Smooth muscle cell (in vitro differentiated cells): Measurements from ENCODE around the gene CNIH4. TPM values are rescaled to one million over a fixed set of nuclear protein-coding genes. Genes with fewer than 3 reads are reported as not detected.
"Not testable (repeated sequence)": the region's sequence is repeated elsewhere in the genome, so short reads cannot be mapped to it uniquely, and the experiment has no call there.

Source experiments
- DNase-seq: peaks from one replicate; lab custom pipeline; 2025; ENCODE audit not compliant: unreplicated experiment; lab: John Stamatoyannopoulos, UW
- H2AFZ ChIP-seq: fragments of 200-600 bp; sonication (generic); 2 replicates; pipeline ENCODE4 v1.6.0; 2016; ENCODE audit warnings: antibody characterized with exemption, low read depth, mild to moderate bottlenecking
- H3F3A ChIP-seq: fragments of 200-600 bp; sonication (generic); 2 replicates; pipeline ENCODE4 v1.6.0; 2017; ENCODE audit warnings: antibody characterized with exemption, low read depth
- H3K27ac ChIP-seq: fragments of 200-600 bp; sonication (generic); 2 replicates; pipeline ENCODE4 v1.5.1; 2016; ENCODE audit warnings: low read depth, mild to moderate bottlenecking
- H3K27me3 ChIP-seq: fragments of 200-600 bp; sonication (generic); 2 replicates; pipeline ENCODE4 v1.6.1; 2016; ENCODE audit warnings: low read depth, mild to moderate bottlenecking
- H3K36me3 ChIP-seq: fragments of 200-600 bp; sonication (generic); 2 replicates; pipeline ENCODE4 v1.5.1; 2016; ENCODE audit warnings: low read depth
- H3K4me1 ChIP-seq: fragments of 200-600 bp; sonication (generic); 2 replicates; pipeline ENCODE4 v1.5.1; 2016; ENCODE audit warnings: low read depth
- H3K4me2 ChIP-seq: fragments of 200-600 bp; sonication (generic); 2 replicates; pipeline ENCODE4 v1.6.0; 2016; ENCODE audit warnings: mild to moderate bottlenecking
- H3K4me3 ChIP-seq: fragments of 200-600 bp; sonication (generic); 2 replicates; pipeline ENCODE4 v1.5.1; 2016; ENCODE audit warnings: mild to moderate bottlenecking
- H3K79me2 ChIP-seq: fragments of 200-600 bp; sonication (generic); 2 replicates; pipeline ENCODE4 v1.6.0; 2016; ENCODE audit warnings: low read depth, mild to moderate bottlenecking
- H3K9ac ChIP-seq: fragments of 200-600 bp; sonication (generic); 2 replicates; pipeline ENCODE4 v1.6.0; 2016; ENCODE audit warnings: low read depth
- H3K9me3 ChIP-seq: fragments of 200-600 bp; sonication (generic); replicated peaks from 2 replicates; pipeline ENCODE4 v1.5.1; 2016; ENCODE audit warnings: low read depth
- H4K20me1 ChIP-seq: fragments of 200-600 bp; sonication (generic); 2 replicates; pipeline ENCODE4 v1.6.0; 2016; ENCODE audit warnings: low read depth
- WGBS: methylation state at CpG from one replicate; pipeline ENCODE4 v1.1.7; 2016; ENCODE audit warnings: low lambda C conversion rate; 5-methylcytosine and 5-hydroxymethylcytosine counted together
- microRNA-seq: library from miRNA; unstranded; fragments of <30 nt; microRNA quantifications from one replicate; pipeline ENCODE4, GENCODE V29; 2016; ENCODE audit warnings: borderline number of aligned reads
- polyA plus RNA-seq: library from polyadenylated mRNA; unstranded; fragments of >200 nt; fragmentation: Nextera tagmentation; extraction: Ambion mirVana; gene quantifications from 2 replicates; pipeline ENCODE4 v1.2.1, GENCODE V29; 2016
- small RNA-seq: library from RNA; depleted of rRNA; stranded (forward); fragments of <200 nt; gene quantifications from one replicate; pipeline ENCODE3, GENCODE V24; 2014
- total RNA-seq: library from RNA; depleted of rRNA; stranded (reverse); fragments of >200 nt; gene quantifications from 2 replicates; pipeline ENCODE4 v1.2.3, GENCODE V29; 2014
- TF ChIP-seq, protein P1 (sequence below): fragments of 200-600 bp; sonication (generic); IDR thresholded peaks from 2 replicates; pipeline ENCODE4 v1.5.1; 2017; ENCODE audit warnings: borderline replicate concordance, mild to moderate bottlenecking, antibody characterized with exemption; ENCODE audit not compliant: insufficient read depth, poor library complexity, severe bottlenecking

CNIH4 gene
- total and polyA plus RNA-seq, 2 experiments from 2014 or later: 61.4 to 125 TPM

DNA sequence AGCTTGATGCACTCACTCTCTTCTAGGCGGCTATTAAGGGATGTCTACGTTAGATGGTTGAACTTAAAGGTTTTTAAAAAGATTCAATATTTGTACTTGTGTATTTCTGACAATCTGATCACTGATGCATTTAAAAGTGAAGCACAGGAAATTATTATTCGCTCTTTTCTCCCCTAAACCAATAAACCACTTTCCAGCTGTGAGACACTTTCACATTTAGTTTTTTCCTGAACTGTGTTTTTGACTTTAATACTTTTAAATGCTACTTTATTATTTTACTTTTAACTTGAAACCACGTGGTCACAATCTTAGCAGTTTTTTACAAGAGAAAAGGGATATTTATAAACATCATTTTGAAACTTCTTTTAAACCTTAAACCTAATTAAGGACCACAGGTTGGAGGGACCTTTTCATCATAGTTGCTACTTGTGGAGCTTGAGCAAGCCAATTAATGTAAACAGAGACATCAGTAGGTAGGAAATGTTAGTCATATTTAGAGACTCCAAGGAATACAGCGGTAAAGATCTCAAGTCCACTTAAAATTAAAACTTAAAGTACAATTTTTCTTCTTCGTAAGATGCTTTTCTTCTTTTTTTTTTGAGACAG lies 68.7 kb downstream of the CNIH4 start:
- H3K36me3 ChIP-seq: peaks cover 33% of the 10 kb centered on the region
- H3K27me3 ChIP-seq: no peaks in the 10 kb centered on the region
- no peaks in the 10 kb centered on the region for H3K9me3 ChIP-seq
- peaks cover 9% of the 10 kb centered on the region for H3K4me1 ChIP-seq
- peaks cover 99% of the 10 kb centered on the region for H4K20me1 ChIP-seq
- TF ChIP-seq, protein P1, sequence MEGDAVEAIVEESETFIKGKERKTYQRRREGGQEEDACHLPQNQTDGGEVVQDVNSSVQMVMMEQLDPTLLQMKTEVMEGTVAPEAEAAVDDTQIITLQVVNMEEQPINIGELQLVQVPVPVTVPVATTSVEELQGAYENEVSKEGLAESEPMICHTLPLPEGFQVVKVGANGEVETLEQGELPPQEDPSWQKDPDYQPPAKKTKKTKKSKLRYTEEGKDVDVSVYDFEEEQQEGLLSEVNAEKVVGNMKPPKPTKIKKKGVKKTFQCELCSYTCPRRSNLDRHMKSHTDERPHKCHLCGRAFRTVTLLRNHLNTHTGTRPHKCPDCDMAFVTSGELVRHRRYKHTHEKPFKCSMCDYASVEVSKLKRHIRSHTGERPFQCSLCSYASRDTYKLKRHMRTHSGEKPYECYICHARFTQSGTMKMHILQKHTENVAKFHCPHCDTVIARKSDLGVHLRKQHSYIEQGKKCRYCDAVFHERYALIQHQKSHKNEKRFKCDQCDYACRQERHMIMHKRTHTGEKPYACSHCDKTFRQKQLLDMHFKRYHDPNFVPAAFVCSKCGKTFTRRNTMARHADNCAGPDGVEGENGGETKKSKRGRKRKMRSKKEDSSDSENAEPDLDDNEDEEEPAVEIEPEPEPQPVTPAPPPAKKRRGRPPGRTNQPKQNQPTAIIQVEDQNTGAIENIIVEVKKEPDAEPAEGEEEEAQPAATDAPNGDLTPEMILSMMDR: no peak
- no peak overlapping the region for H3K4me3 ChIP-seq
- H2AFZ ChIP-seq: no peak overlapping the region
- DNase-seq: no peak
- H3K9ac ChIP-seq: no peak overlapping the region
- H3K79me2 ChIP-seq: peaks cover 88% of the 10 kb centered on the region
- peaks cover 6% of the 10 kb centered on the region for H3F3A ChIP-seq
- WGBS: 98% methylated on average over 6 of the region's 6 CpGs
- H3K27ac ChIP-seq: no peak overlapping the region
- H3K4me2 ChIP-seq: no peak overlapping the region

DNA sequence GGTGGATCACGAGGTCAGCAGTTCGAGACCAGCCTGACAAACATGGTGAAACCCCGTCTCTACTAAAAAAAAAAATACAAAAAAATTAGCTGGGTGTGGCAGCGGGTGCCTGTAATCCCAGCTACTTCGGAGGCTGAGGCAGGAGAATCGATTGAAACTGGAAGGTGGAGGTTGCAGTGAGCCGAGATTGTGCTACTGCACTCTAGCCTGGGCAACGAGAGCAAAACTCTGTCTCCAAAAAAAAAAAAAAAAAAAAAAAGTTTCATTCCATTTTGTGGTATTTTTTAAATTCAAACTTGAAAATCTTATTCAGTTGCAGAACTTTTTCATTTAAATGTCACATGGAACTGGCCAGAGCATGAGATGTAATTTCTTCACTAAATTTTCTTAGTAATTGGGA lies 70.2 kb downstream of the CNIH4 start:
- peaks cover 14% of the 10 kb centered on the region for H3F3A ChIP-seq
- 99% methylated on average over 8 of the region's 8 CpGs for WGBS
- H3K79me2 ChIP-seq: peaks cover 83% of the 10 kb centered on the region
- H3K9ac ChIP-seq, H3K27me3 ChIP-seq, H2AFZ ChIP-seq, H3K9me3 ChIP-seq, H3K27ac ChIP-seq, H3K4me3 ChIP-seq, DNase-seq: not testable (repeated sequence)
- H3K4me1 ChIP-seq: peaks cover 24% of the 10 kb centered on the region
- peaks cover 28% of the 10 kb centered on the region for H3K36me3 ChIP-seq
- peaks cover 100% of the 10 kb centered on the region for H4K20me1 ChIP-seq
- peak overlapping the region; percentile 36 for H3K4me2 ChIP-seq

DNA sequence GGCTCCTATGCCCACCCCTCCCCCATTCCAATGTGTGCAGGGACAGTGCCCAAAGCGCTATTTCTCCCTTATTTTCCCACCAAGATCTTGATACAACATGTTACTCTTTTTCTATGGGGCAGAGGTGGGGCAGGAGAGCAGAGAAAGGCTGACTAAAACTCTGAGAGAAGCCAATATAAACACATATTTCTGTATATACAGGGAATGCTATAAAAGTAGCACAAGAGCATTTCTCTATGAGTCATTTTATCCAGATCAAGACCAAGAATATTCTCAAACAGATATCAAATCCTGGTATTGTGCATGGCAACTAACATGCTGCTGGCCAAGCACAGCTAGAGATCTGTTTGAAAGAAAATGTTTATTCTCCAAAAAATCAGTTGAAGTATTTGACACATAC lies 70.7 kb downstream of the CNIH4 start:
- no peak for DNase-seq
- Histone ChIP-seq H3K36me3 (peaks cover 23% of the 10 kb centered on the region), H3K9me3 (no peaks in the 10 kb centered on the region), H2AFZ (no peak overlapping the region), H4K20me1 (peaks cover 100% of the 10 kb centered on the region), H3K4me3 (no peak overlapping the region), H3K79me2 (peaks cover 83% of the 10 kb centered on the region), H3K4me2 (peak overlapping the region; percentile 36), H3K4me1 (peaks cover 28% of the 10 kb centered on the region), H3K27ac (peak overlapping the region; percentile 59), H3K9ac (no peak overlapping the region), H3F3A (peaks cover 18% of the 10 kb centered on the region), H3K27me3 (no peaks in the 10 kb centered on the region)
- WGBS: 96% methylated on average over 1 of the region's 1 CpG
- TF ChIP-seq, protein P1: no peak

DNA sequence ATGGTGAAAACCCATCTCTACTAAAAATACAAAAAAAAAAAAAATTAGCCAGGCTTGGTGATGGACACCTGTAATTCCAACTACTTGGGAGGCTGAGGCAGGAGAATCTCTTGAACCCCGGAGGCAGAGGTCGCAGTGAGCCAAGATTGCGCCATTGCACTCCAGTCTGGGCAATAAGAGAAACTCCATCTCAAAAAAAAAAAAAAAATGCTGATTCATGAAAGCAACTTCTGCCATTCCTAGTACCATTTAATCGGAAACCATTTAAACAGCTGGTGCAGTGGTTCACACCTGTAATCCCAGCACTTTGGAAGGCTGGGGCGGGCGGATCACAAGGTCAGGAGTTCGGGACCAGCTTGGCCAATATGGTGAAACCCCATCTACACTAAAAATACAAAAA lies 72.0 kb downstream of the CNIH4 start:
- not testable (repeated sequence) for H2AFZ ChIP-seq, H3K9me3 ChIP-seq, H3K27me3 ChIP-seq, H3K27ac ChIP-seq, H3K4me3 ChIP-seq, H3K9ac ChIP-seq, H3K4me2 ChIP-seq, DNase-seq
- Histone ChIP-seq H3F3A (peaks cover 27% of the 10 kb centered on the region), H3K4me1 (peaks cover 33% of the 10 kb centered on the region), H3K79me2 (peaks cover 90% of the 10 kb centered on the region), H4K20me1 (peaks cover 100% of the 10 kb centered on the region), H3K36me3 (peaks cover 21% of the 10 kb centered on the region)
- WGBS: 91% methylated on average over 7 of the region's 7 CpGs

Small RNAs within 50 kb of the gene (microRNA-seq; reads per million reads assigned to microRNA genes)
- 2.9 reads per million for gene MIR4742

Small RNAs within 50 kb of the gene (small RNA-seq; reads per million reads assigned to genes)
- 0.18 reads per million for gene MIR4742

Other genes with a start within 250 kb of the CNIH4 start
- gene FBXO28, start 242.8 kb upstream of the CNIH4 start, total RNA-seq: 37.0 and 38.5 TPM in 2 replicates
- 9.1 and 9.6 TPM in 2 replicates for gene FBXO28, start 242.8 kb upstream of the CNIH4 start, polyA plus RNA-seq
- 188 and 310 TPM in 2 replicates for gene DEGS1, start 173.6 kb upstream of the CNIH4 start, total RNA-seq
- gene DEGS1, start 173.6 kb upstream of the CNIH4 start, polyA plus RNA-seq: 179 and 188 TPM in 2 replicates
- 22.1 and 35.4 TPM in 2 replicates for gene NVL, start 26.7 kb upstream of the CNIH4 start, total RNA-seq
- gene NVL, start 26.7 kb upstream of the CNIH4 start, polyA plus RNA-seq: 17.3 and 18.4 TPM in 2 replicates
- gene WDR26, start 77.9 kb downstream of the CNIH4 start, total RNA-seq: 79.5 and 81.4 TPM in 2 replicates
- gene WDR26, start 77.9 kb downstream of the CNIH4 start, polyA plus RNA-seq: 8.6 and 12.0 TPM in 2 replicates